22Rv1 (cell line): ENCODE measurements around the gene TIAM2.

Source experiments
- H3K27ac ChIP-seq: fragments of 450-650 bp; 2 replicates; pipeline ENCODE4 v1.5.1; 2017
- CTCF ChIP-seq: fragments of 450-650 bp; IDR thresholded peaks from 2 replicates; pipeline ENCODE4 v1.5.1; 2017; ENCODE audit warnings: mild to moderate bottlenecking
- ZFX ChIP-seq: fragments of 450-650 bp; IDR thresholded peaks from 2 replicates; pipeline ENCODE4 v1.6.1; 2017; ENCODE audit warnings: antibody characterized with exemption, borderline replicate concordance

The TIAM2 gene

GRCh38 chr6:155297669-155298068, 302.6 kb downstream of the TIAM2 start:
- H3K27ac ChIP-seq: no peak overlapping the region
- TF ChIP-seq ZFX (no peak), CTCF (no peak)

- no peak overlapping the region for H3K27ac ChIP-seq
- no peak for TF ChIP-seq ZFX
- TF ChIP-seq CTCF: no peak
These were observed 306.8 kb downstream of the TIAM2 start for GRCh38 chr6:155301867-155302266.

- no peak for TF ChIP-seq ZFX
- H3K27ac ChIP-seq: no peak overlapping the region
These were observed 308.3 kb downstream of the TIAM2 start for GRCh38 chr6:155303361-155303870.

GRCh38 chr6:155306958-155307357, 311.8 kb downstream of the TIAM2 start:
- no peak overlapping the region for H3K27ac ChIP-seq
- TF ChIP-seq CTCF (no peak), ZFX (no peak)
